ENCODE measurements around the gene SLC9A1.

Gene SLC9A1

DNA sequence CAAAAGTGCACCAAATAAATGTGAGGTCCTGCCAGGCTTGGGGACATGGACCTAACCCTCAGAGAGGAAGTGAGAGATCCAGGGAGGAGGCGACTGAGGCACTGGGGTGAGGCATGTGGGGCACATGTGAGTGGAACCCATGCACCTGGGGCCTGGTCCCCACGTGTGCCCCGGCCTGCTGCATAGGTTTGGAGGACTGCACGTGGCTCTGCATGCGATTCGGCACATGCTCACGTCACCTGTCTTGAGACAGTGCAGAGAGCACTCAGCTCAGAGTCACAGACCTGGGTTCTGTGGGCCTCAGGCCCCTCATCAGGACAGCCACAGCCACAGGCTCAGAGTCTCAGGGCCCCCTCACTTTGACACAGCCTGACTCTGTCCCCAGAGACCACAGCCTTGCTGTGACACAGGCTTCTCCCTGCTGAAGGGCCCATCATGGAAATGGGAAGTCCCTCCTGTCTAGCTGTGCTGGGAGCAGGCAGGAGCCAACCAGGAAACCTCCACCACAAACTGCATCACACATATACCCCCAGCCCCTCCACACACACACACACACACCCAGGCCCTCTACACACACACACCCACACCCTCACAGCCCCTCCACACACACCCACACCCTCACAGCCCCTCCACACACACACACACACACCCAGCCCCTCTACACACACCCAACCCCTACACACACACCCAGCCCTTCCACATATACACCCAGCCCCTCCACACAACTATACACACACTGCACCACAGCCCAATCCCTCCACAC is 48.2 kb downstream of the SLC9A1 start:
- no peak for DNase-seq (ENCODE audit: low read depth in 4 of 4, low spot score in 1 of 4)

DNA sequence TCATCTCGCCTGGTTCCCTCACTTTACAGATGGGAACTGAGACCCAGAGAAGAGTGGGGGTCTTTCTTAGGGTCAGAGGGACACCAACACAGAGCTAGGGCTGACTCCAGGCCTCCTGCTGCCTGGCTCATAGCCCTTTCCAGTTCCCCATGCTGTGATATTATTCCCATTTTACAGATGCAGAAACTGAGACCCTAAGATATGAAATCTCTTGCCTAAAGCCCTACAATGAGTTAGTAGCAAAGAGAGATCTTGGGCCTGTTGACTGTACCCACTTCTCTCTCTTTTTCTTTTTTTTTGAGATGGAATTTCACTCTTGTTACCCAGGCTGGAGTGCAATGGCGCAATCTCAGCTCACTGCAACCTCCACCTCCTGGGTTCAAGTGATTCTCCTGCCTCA is 49.9 kb downstream of the SLC9A1 start:
- DNase-seq (ENCODE audit: low read depth in 4 of 4, low spot score in 1 of 4): no peak

GRCh38 chr1:27103498-27103897 is 51.4 kb downstream of the SLC9A1 start:
- no peak for DNase-seq (ENCODE audit: low read depth in 4 of 4, low spot score in 1 of 4)

DNA sequence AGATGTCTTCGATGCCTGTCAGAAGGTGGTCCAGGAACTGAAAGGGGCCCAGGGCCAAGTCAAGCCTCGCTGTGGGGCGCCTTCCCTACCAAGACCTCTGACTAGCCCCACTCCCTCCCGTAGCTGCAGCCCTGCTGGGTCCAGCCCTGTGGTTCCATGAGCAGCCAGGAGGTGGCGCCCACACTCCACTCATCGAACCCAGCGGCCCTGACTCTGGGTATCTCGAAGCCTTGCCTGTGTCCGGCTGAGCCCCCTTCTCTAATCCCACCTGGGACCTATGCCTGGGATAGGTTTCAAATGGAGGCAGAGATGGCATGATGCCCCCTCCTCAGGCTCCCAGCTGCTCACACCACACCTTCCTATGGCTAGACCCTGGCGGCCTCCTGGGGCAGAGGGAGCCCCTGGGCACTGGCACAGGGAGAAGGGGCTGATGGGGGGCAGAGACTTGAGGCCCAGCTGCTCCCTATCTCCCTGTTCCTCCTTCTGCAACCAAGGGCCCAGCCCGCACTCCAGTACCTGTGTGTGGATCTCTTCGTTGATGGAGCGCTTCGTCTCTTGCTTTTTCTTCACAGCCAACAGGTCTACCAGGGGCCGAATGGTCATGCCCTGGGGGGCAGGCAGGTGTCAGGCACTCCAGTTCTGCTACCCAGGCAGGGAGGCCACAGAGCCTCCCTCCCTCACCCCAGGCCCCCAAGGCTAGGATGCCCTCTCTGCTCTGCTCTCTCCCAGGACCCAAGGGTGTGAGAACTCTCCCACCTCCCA is 52.0 kb downstream of the SLC9A1 start:
- peak; percentile 51 to 81 (median 66) for DNase-seq (ENCODE audit: low read depth in 4 of 4, low spot score in 1 of 4)

- no peak for DNase-seq (ENCODE audit: low read depth in 4 of 4, low spot score in 1 of 4)
Observed at GRCh38 chr1:27102134-27102706, 52.7 kb downstream of the SLC9A1 start.

- DNase-seq (ENCODE audit: low read depth in 4 of 4, low spot score in 1 of 4): no peak
Observed at GRCh38 chr1:27101696-27102095, 53.2 kb downstream of the SLC9A1 start.

DNA sequence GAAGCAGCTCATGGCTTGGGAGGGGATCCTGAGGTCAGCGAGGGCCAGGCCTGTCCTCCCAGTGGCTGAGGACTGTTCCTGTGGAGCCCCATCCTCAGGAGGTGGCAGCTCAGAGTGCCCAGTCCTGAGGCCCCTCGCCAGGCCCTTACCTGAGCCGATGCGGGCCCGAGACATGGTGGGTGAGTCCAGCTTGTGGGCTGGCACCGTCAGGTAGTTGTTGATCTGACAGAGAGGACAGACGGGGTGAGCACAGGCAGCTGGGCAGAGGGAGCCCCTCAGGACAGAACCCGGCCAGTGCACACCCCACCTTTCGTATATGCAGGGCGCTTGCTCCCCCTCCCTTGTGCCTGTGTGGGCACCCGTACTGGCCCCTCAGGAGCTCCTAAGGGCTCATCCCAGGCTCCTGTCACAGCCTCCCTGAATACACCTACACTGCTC is 53.9 kb downstream of the SLC9A1 start:
- no peak for DNase-seq (ENCODE audit: low read depth in 4 of 4, low spot score in 1 of 4)

GRCh38 chr1:27100335-27101053 is 54.4 kb downstream of the SLC9A1 start:
- no peak for DNase-seq (ENCODE audit: low read depth in 4 of 4, low spot score in 1 of 4)

DNA sequence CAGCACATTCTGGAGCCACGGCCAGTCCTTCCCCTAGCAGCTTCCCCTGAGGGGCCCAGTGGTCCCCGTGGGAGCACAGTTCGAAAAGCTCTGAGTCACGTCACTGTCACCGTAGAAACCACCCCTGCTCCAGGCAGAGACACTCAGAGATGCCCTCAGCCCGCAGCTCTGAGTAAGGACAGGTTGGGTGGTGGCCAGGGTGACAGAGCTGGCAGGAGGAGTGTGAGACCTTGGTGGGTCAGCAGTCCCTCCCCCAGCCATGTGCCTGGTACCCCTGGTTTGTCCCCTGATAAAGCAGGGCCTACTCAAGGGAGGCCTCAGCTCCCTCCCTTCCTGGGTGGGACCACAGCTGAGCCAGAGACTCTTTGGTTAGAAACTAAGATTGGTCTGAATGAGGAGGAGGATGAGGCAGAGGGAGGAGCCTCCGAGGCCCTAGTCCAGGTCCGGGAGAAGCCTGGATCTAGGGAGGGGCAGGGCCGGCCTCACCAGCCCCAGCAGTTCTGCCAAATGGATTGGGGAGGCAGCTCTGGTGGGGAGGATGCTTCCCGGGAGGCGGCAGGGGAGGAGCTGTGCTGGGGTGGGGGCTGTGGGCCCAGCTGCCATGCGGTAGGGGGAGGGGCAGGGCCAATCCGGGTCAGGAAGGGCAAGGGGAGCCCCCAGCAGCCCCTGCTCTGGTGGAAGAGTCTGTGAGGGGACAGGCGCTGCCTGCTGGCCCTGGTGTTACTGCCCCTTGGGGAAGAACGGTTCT is 55.2 kb downstream of the SLC9A1 start:
- DNase-seq (ENCODE audit: low read depth in 4 of 4, low spot score in 1 of 4): peak in 2 of 4 experiments; percentile 17 to 34

- DNase-seq (ENCODE audit: low read depth in 4 of 4, low spot score in 1 of 4): no peak
Observed at GRCh38 chr1:27099135-27099586, 55.8 kb downstream of the SLC9A1 start.

DNA sequence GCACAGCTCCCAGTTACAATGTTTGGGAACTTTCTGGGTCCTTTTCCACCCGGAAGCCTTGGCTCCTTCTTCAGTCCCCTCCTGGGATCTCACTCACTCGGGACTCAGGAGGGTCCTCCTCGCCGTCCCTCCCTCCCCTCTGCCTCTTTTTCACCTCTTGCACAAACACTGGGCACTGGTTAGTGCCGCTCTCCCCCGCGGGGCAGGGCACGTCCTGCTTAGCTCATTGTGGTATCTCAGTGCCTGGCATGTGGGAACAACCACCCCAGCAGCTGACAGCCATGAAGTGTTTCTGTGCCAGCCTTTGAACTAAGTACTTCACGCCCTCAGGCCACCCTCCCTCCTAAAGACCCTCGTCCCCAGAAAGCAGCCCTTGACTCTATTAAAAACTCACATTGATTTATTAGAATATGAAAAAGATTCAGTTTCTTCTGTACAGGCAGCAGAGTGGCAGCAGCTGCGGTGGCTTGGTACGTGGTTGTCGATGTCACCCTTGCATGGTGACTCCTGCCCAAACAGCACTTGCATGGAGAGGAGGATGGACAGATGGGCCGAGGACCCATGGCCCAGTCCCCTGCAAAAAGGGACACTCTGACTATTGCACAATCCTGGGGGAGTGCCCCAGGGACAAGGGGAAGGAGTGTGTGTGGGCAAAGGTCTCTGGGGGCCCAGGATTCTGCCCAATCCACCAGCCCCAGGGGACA is 56.3 kb downstream of the SLC9A1 start:
- no peak for DNase-seq (ENCODE audit: low read depth in 4 of 4, low spot score in 1 of 4)

- peak; percentile 32 to 58 (median 56) for DNase-seq (ENCODE audit: low read depth in 4 of 4, low spot score in 1 of 4)
Observed at GRCh38 chr1:27097484-27097917, 57.4 kb downstream of the SLC9A1 start.

GRCh38 chr1:27095576-27095975 is 59.3 kb downstream of the SLC9A1 start:
- DNase-seq (ENCODE audit: low read depth in 4 of 4, low spot score in 1 of 4): no peak

GRCh38 chr1:27092888-27093287 is 62.0 kb downstream of the SLC9A1 start:
- no peak for DNase-seq (ENCODE audit: low read depth in 4 of 4, low spot score in 1 of 4)

- DNase-seq (ENCODE audit: low read depth in 4 of 4, low spot score in 1 of 4): no peak
Observed at GRCh38 chr1:27090911-27091310, 64.0 kb downstream of the SLC9A1 start.

DNA sequence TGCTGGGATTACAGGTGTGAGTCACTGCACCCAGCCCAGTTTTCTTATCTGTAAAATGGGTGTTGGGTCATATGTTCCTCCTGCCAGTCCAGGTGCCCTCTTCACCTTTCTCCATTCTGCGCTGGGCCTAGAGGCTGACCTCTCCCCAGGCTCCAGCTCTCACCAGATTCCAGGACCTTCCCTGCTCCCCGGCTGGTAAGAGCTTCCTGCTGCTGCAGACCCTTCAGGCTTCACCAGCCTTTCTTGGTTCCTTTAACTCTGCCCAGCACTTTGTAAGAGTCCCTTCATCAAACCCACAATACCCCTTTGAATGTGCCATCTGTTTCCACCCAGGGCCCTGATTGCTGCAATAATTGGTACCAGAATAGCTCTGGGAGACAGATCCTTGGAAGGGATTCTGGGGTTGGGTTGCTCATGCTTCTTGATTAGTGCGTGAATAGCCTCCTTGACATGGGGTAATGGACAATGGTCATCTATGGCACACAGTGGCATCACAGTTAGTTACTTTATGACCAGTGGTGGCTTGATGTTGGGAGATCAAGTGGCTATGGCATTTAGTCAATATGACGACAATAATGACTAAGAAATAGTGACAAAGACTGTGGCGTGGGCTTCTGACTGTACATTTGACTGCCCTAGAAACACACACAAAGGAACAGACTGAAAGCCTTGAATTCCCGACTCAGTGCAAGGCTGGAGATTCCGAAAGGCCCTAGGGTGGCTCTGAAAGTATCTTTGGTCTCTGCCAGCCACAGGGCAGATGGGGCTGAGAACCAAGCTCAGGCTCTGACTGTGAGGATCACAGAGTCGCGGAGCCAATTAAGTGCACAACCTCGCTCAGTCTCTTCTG is 67.3 kb downstream of the SLC9A1 start:
- no peak for DNase-seq (ENCODE audit: low read depth in 4 of 4, low spot score in 1 of 4)

- no peak for DNase-seq (ENCODE audit: low read depth in 4 of 4, low spot score in 1 of 4)
Observed at GRCh38 chr1:27086628-27087027, 68.3 kb downstream of the SLC9A1 start.

GRCh38 chr1:27086026-27086425 is 68.9 kb downstream of the SLC9A1 start:
- DNase-seq (ENCODE audit: low read depth in 4 of 4, low spot score in 1 of 4): no peak

DNA sequence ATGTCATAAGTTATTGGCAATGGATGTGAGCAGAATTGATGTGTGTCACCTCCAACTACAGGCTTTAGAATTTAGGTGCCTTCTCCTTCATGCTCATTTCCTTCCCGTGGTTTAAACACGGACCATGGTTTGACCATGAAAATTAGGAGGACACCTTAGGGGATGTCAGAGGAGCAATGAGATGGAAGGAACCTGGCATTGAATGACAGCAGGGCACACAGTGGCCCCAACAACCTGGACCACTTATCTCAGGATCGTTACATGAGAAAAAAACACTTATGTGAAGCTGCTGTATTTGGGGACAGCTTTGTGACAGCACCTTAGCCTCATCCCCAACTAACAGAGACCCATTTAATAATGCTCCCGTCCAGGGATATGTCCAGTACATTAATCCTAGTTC is 70.8 kb downstream of the SLC9A1 start:
- DNase-seq (ENCODE audit: low read depth in 4 of 4, low spot score in 1 of 4): no peak

Measured in stimulated activated CD4-positive, alpha-beta T cell treated with anti-CD3 and anti-CD28 coated beads, Interleukin-1b, Interleukin-23, amount 100 ng/mL, for 24 hours (primary cell).